ENCODE results near the gene ARHGAP15.

ARHGAP15 gene

DNA sequence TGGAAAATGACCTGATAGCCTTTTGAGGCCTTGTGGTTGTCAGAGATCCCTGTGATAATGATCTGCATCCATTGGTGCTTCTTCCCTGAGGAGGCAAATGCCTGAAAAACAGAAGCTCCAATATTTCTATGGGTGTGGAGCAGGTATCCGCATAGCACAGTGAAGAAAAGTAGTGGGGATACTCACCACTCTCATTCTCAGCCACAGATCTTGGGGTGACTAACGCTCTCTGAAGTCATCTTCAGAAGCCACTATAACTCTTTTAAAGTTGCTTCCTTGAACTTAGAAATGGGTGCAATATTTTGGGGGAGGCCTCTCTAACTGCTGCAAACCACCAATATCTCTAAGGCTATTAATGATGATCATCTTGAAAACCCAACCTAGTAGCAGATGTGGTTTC is 46.2 kb downstream of the ARHGAP15 start:
- DNase-seq = no peak

- DNase-seq = no peak
These were observed 47.4 kb downstream of the ARHGAP15 start for GRCh38 chr2:143176606-143177005.

DNA sequence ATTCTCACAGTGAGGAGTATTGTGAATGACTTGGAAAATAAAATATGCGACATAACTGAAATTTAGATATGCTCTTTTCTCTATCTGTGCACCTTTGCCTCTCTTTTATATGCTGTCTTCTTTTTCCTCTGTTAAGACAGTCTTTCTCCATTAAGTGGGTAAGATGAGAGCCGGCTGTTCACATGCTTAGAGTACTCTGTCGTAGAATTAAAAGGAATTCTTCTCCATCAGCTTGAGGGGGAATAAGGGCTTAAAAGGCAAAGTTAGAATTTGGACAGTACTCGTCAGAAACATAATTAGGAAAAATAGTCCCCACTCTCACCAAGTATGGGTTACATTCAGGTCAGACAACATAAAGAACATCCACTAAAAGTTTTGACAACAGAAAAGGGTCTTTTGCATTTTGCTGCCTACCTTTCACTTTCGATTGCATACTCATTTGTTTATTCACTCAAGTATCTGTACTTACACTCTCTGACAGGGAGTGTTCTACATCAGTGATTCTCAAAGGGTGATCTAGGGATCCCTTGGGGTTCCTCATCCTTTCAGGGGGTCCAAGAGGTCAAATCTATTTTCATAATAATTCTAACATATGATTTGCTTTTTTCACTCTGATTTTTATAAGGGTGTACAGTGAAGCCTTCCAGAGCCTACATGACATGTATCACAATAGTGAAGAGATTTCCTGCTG is 48.0 kb downstream of the ARHGAP15 start:
- no peak for DNase-seq

DNA sequence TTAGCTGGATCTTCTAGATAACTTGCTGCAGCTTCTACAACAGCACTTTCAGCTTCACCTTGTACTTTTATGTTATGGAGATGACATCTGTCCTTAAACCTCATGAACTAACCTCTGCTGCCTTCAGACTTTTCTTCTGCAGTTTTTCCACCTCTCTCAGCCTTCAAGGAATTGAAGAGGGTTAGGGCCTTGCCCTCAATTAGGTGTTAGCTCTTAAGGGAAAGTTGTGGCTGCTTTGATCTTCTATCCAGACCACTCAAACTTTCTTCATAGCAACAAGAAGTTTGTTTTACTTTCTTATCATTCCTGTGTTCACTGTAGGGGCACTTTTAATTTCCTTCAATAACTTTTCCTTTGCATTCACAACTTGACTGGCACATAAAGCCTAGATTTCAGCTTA is 52.3 kb downstream of the ARHGAP15 start:
- no peak for DNase-seq

GRCh38 chr2:143182649-143183048 is 53.4 kb downstream of the ARHGAP15 start:
- no peak for DNase-seq

GRCh38 chr2:143183804-143184463 is 54.7 kb downstream of the ARHGAP15 start:
- DNase-seq = no peak

- no peak for DNase-seq
These were observed 57.7 kb downstream of the ARHGAP15 start for GRCh38 chr2:143186876-143187275.

DNA sequence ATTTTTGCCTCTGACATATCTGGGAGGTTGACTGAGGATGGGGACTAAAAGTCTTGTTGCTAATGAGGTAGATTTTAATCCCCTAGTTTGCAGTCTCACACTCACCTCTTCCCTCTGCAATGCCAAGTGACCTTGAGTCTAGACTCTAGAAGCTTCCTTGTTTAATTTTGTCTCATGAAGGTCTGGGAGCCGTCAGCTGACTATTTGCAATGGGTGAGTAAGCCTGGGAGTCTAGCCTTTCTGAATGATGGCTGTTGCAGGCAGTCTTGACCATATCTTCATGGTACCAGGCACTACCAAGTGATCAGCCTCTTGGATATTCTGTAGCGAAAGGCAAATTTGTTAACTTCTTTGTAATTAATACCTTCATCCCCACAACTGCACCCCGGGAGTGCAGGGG is 61.2 kb downstream of the ARHGAP15 start:
- no peak for DNase-seq

GRCh38 chr2:143192106-143192505 is 62.9 kb downstream of the ARHGAP15 start:
- no peak for DNase-seq

DNA sequence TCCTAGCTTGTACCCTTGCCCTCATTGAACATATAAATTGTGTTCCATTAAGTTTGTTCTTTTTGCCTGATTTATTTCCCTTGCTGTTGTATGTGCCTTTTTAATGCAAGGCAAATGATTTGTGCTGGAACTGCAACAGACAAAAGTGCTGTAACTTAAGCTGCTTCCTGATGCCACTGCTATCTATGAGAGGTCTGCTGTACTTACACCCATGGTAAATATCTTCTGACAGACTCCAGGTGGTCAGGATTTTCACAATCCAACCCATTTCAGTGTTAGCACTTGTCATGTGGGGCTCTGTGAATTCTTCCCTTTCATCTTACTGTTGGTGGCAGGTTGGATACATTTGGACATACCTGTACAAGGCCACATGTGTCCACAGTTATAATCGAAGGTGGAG is 63.5 kb downstream of the ARHGAP15 start:
- DNase-seq = no peak

GRCh38 chr2:143193121-143193520 is 63.9 kb downstream of the ARHGAP15 start:
- peak in 1 of 14 donors; percentile 23 for DNase-seq

DNA sequence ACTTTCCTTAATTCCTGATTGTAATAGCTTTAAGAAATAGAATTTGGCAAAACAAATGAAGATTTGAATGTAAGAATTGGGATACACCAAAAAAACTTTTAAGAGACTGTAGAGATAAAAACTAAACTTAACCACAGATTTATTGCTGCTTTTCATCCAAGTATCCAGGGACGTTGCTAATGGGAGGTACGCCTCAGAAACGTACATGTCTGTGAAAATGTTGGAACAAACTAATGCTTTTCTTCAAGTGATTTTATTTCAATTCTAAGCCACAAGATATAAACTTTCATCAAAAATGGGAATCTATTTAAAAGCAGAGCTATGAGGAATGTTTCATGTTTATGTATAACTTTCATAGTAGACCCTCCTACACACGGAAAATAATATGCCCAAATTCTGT is 66.3 kb downstream of the ARHGAP15 start:
- DNase-seq = no peak

DNA sequence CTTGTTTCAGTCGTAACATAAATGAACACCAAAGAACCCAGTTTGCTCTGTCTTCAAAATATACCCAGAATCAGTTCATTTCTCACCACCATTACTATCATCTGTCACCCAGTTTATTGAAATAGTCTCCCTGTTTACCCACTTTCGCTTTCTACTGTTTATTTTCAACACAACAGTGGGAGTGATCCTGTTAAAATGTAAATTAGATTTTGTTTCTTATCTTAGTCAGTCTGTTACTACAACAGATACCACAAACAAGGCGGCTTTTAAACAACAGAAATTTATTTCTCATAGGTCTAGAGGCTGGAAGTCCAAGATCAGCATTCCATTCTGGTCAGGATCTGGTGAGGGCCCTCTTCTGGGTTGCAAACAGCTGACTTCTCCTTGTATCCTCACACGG is 74.8 kb downstream of the ARHGAP15 start:
- DNase-seq = no peak

DNA sequence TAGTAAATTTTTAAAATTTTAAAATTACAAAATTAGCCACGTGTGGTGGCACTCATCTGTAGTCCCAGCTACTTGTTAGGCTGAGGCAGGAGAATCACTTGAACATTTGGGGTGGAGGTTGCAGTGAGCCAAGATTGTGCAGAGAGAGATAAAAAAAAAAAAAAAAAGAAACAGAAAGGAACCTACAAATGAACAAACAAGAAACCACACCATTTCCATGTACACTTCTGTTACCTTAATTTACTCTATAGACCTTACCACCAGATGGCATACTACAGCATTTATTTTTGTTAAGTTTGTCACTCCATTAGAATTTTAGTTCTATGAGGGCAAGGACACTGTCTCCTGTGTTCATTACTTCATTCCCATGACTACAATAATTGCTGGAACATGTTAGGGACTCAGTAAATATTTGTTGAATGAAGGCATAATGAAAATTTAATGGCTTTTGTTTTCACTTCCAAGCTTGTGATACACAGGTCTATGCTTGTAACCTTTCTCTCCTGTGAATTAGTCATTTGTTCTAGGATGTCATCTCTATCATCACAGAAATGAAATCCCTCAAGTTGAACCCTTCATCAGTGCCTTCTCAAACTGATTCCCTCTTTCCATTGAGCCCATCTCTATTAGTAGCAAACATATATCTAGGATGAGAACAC is 76.0 kb downstream of the ARHGAP15 start:
- DNase-seq = no peak

DNA sequence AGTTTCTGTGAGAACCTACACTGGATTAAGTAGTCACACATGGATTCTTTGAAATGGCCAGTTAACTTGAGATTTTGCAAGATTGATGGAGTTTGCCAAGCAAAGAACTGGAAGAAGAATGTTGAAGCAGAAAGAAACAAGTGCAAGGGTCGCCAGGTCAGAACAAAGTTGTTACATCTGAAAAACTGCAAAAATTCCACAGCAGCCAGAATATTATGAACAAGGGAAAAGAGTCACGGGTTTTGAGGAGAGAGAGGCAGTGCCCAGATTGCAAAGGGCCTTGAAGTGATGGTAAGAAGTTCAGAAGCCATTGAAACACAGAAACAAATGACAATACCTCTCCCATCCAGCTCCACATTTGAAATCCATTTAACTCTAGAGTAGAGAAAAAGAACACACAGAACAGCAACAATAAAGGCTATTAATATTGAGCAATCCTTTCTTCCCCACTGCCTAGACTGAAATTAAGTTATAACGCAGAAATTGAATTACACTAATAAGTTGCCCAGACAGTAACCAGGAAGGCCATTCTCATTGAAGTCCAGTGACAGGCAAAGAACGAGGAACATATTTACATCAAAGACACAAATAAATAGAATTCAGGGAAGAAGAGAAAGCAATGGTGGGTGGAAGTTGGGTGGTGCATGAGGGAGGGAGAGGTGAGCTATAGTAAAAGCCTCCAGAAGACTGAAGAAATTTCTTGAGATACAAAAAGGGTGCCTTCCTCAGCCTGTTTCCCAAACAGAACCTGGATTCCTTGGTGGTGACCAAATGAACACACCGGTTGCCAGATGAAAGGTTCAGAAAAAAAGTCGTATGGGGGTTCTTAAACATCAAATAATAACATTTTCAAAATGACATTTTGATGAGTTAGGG is 80.6 kb downstream of the ARHGAP15 start:
- no peak for DNase-seq

DNA sequence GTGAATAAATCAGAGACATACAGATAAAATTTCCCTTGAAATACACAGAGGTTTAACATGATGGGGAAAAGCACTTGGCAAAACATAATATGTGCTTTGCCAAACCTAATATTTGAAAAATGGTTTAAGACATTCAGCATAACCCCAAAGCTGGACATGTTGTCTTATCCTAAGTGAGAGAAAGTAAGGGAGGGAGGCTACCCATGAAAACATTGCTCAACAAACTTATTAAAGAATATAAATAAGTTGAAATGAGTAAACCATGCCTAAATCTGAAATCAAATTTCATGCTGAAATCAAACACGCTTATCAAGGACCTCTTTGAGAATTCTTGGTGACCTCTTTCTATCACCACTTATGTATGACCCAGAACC is 81.2 kb downstream of the ARHGAP15 start:
- DNase-seq = no peak

- no peak for DNase-seq
These were observed 88.4 kb downstream of the ARHGAP15 start for GRCh38 chr2:143217512-143218115.

DNA sequence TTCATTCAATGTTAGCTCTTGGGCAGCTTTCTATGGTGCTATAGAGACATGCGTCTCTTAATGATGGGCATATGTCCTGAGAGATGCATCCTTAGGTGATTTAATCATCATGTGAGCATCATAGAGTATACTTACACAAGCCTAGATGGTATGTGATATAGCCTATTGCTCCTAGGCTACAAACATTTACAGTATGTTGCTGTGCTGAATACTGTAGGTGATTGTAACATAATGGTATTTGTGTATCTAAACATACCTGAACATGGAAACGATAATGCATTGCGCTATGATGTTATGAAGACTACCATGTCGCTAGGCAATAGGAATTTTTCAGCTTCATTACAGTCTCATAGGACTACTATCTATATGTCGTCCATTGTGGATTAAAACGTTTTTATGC is 89.4 kb downstream of the ARHGAP15 start:
- DNase-seq = no peak

DNA sequence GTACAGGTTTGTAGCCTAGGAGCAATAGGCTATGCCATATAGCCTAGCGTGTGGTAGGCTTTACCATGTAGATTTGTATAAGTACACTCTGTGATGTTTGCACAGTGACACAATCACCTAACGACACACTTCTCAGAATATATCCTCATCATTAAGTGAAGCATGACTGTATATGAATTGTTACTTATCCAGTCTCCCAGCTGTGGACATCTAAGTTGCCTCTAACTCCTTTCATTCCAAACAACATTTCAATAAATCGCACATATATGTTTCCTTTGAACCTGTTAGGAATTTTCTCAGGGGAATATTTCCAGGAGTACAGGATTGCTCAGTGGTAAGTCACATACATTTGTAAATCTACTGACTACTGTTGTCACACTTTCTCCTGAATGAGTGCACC is 90.0 kb downstream of the ARHGAP15 start:
- DNase-seq = no peak

DNA sequence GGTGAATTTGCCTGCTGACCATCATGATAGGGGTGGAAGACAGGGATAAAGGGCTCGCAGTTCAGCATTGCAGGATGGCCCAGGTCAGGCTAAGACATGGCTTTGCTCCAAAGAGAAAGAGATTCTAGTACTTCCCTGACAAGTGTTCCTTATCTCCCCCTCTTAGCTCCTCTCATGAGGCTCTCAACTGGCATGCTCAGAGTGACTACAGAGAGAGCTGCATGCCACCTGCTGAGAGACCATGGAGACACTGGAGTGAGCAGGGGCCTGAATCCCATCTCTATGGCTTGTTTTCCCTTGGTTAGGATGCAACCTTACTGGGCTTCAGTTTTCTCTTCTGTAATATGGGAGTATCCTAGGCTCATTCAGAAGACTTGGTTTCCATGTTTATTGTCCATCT is 94.3 kb downstream of the ARHGAP15 start:
- no peak for DNase-seq

DNA sequence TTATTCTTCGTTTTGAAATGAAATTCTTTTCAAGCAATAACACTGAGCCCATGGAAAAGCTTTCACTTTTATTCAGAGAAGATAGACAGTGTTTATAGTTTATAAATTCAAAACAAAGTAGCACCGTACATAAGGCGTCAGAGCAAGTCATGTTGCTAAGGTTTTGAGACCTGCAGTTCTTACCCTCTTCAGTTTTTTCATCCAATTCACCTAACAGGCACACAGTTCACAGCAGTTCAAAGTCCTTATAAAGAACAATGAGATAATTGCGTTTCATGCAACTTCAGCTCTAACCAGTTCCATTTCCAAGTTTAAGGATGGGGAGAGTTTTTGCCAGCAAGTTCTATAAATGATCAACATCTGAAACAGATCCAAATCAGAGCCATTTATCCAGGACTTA is 96.7 kb downstream of the ARHGAP15 start:
- no peak for DNase-seq

DNA sequence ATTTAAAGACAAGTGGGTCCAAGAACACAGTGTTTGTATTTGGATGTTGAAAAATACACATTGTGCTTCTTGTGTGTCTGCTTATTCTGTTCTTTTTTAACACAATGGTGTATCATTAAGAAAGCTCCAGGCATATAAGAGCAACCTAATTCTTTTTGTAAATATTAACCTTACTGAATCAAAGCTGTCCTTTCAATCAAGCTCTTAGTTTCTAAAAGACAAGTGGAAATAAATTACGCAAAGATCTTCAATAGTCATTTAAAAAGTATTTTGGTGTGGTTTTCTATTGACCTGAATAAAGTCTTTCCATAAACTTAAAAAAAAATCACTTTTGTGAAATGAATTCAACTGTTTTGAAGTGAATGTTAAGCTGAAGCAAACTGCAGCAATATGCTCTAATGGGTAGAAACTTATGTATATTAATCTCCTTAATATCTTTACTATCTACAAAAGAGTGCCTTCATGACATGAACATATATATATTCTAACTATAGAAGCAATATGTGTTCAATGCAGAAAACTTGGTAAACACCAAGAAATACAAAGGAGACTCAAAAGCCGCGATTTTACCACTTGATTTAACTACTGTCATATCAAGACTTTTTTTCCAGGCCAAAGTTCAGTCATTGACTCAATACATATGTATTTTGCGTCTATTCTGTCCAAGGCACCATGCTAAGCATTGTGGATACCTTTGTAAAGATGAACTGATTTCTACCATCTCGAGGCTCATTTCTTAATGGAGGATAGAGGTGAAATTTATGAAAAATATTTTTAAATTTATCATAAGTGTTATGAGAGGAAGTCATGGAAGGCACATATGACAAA is 97.7 kb downstream of the ARHGAP15 start:
- DNase-seq = no peak
